ENCODE measurements around the gene C1QTNF12. TPM values are rescaled to one million over a fixed set of nuclear protein-coding genes. Genes with fewer than 3 reads are reported as not detected.
"Not testable (repeated sequence)": the region's sequence is repeated elsewhere in the genome, so short reads cannot be mapped to it uniquely, and the experiment has no call there.

The C1QTNF12 gene
- total RNA-seq, 1 experiment from 2014 or later, result not detected

GRCh38 chr1:1199961-1200875 lies 46.3 kb downstream of the C1QTNF12 start:
- DNase-seq (ENCODE audit: low read depth), result no peak

GRCh38 chr1:1199141-1199960 lies 47.2 kb downstream of the C1QTNF12 start:
- no peak for DNase-seq (ENCODE audit: low read depth)

GRCh38 chr1:1198423-1199140 lies 47.9 kb downstream of the C1QTNF12 start:
- DNase-seq (ENCODE audit: low read depth), result no peak

GRCh38 chr1:1197551-1198422 lies 48.7 kb downstream of the C1QTNF12 start:
- DNase-seq (ENCODE audit: low read depth), result no peak

- no peak for DNase-seq (ENCODE audit: low read depth)
Measured at GRCh38 chr1:1197188-1197500, 49.4 kb downstream of the C1QTNF12 start.

- no peak for DNase-seq (ENCODE audit: low read depth)
Measured at GRCh38 chr1:1196431-1197187, 49.9 kb downstream of the C1QTNF12 start.

- not testable (repeated sequence) for DNase-seq (ENCODE audit: low read depth)
Measured at GRCh38 chr1:1195726-1196125, 50.8 kb downstream of the C1QTNF12 start.

- no peak for DNase-seq (ENCODE audit: low read depth)
Measured at GRCh38 chr1:1194723-1195122, 51.8 kb downstream of the C1QTNF12 start.

Other genes starting within 250 kb of the C1QTNF12 start
- gene HES4, start 246.6 kb downstream of the C1QTNF12 start, total RNA-seq (2014; rRNA removed; shearing (Covaris generic)), result 0.39 and 0.48 TPM in 2 replicates
- 77.9 and 78.8 TPM in 2 replicates for gene ISG15, start 233.2 kb downstream of the C1QTNF12 start, total RNA-seq (2014; rRNA removed; shearing (Covaris generic))
- gene AGRN, start 226.6 kb downstream of the C1QTNF12 start, total RNA-seq (2014; rRNA removed; shearing (Covaris generic)), result 42.8 and 64.0 TPM in 2 replicates
- gene RNF223, start 172.4 kb downstream of the C1QTNF12 start, total RNA-seq (2014; rRNA removed; shearing (Covaris generic)), result not detected in 2 replicates
- gene C1orf159, start 130.6 kb downstream of the C1QTNF12 start, total RNA-seq (2014; rRNA removed; shearing (Covaris generic)), result 10.3 and 16.2 TPM in 2 replicates
- not detected in 2 replicates for gene TTLL10, start 72.8 kb downstream of the C1QTNF12 start, total RNA-seq (2014; rRNA removed; shearing (Covaris generic))
- not detected in 2 replicates for gene TNFRSF18, start 40.1 kb downstream of the C1QTNF12 start, total RNA-seq (2014; rRNA removed; shearing (Covaris generic))
- 0.10 TPM in 1 of 2 replicates, not detected in the other for gene TNFRSF4, start 32.6 kb downstream of the C1QTNF12 start, total RNA-seq (2014; rRNA removed; shearing (Covaris generic))
- 74.4 and 80.5 TPM in 2 replicates for gene SDF4, start 14.7 kb downstream of the C1QTNF12 start, total RNA-seq (2014; rRNA removed; shearing (Covaris generic))
- gene B3GALT6, start 14.5 kb downstream of the C1QTNF12 start, total RNA-seq (2014; rRNA removed; shearing (Covaris generic)), result 13.9 and 18.2 TPM in 2 replicates
- gene UBE2J2, start 27.1 kb upstream of the C1QTNF12 start, total RNA-seq (2014; rRNA removed; shearing (Covaris generic)), result 54.3 and 61.9 TPM in 2 replicates
- 0.39 and 0.84 TPM in 2 replicates for gene SCNN1D, start 33.7 kb upstream of the C1QTNF12 start, total RNA-seq (2014; rRNA removed; shearing (Covaris generic))
- 10.3 and 19.1 TPM in 2 replicates for gene ACAP3, start 61.2 kb upstream of the C1QTNF12 start, total RNA-seq (2014; rRNA removed; shearing (Covaris generic))
- 15.7 and 27.4 TPM in 2 replicates for gene PUSL1, start 61.9 kb upstream of the C1QTNF12 start, total RNA-seq (2014; rRNA removed; shearing (Covaris generic))
- 62.6 and 75.4 TPM in 2 replicates for gene INTS11, start 77.9 kb upstream of the C1QTNF12 start, total RNA-seq (2014; rRNA removed; shearing (Covaris generic))
- 18.7 and 23.9 TPM in 2 replicates for gene CPTP, start 78.1 kb upstream of the C1QTNF12 start, total RNA-seq (2014; rRNA removed; shearing (Covaris generic))
- 0.48 and 0.68 TPM in 2 replicates for gene TAS1R3, start 84.6 kb upstream of the C1QTNF12 start, total RNA-seq (2014; rRNA removed; shearing (Covaris generic))
- 24.0 and 36.5 TPM in 2 replicates for gene DVL1, start 102.7 kb upstream of the C1QTNF12 start, total RNA-seq (2014; rRNA removed; shearing (Covaris generic))
- gene MXRA8, start 111.8 kb upstream of the C1QTNF12 start, total RNA-seq (2014; rRNA removed; shearing (Covaris generic)), result 4.0 and 4.1 TPM in 2 replicates
- 141 and 204 TPM in 2 replicates for gene AURKAIP1, start 128.5 kb upstream of the C1QTNF12 start, total RNA-seq (2014; rRNA removed; shearing (Covaris generic))
- 62.8 and 66.2 TPM in 2 replicates for gene CCNL2, start 152.6 kb upstream of the C1QTNF12 start, total RNA-seq (2014; rRNA removed; shearing (Covaris generic))
- 227 and 241 TPM in 2 replicates for gene MRPL20, start 160.6 kb upstream of the C1QTNF12 start, total RNA-seq (2014; rRNA removed; shearing (Covaris generic))
- gene ANKRD65, start 174.6 kb upstream of the C1QTNF12 start, total RNA-seq (2014; rRNA removed; shearing (Covaris generic)), result not detected in 2 replicates
- gene VWA1, start 189.0 kb upstream of the C1QTNF12 start, total RNA-seq (2014; rRNA removed; shearing (Covaris generic)), result 5.6 and 5.7 TPM in 2 replicates
- gene ATAD3C, start 203.0 kb upstream of the C1QTNF12 start, total RNA-seq (2014; rRNA removed; shearing (Covaris generic)), result not detected in 2 replicates
- gene ATAD3B, start 225.0 kb upstream of the C1QTNF12 start, total RNA-seq (2014; rRNA removed; shearing (Covaris generic)), result 11.3 and 15.9 TPM in 2 replicates

Measured in RPMI7951 (cell line).